GM12891 (cell line): ENCODE measurements around the gene NUP50.

Experiments used
- DNase-seq: peaks from one replicate; pipeline ENCODE4 v3.0.0; 2011; ENCODE audit warnings: low spot score; ENCODE audit not compliant: insufficient read length
- FAIRE-seq: peaks from 2 replicates; lab custom pipeline; 2011; peaks lifted over from hg19 to GRCh38; lab: Jason Lieb, UNC
- PAX5 ChIP-seq: IDR thresholded peaks from 2 replicates; pipeline ENCODE4 v1.6.1; 2011; ENCODE audit warnings: low read length, moderate library complexity, mild to moderate bottlenecking; ENCODE audit not compliant: insufficient read depth, severe bottlenecking
- POLR2A ChIP-seq: IDR thresholded peaks from 2 replicates; pipeline ENCODE4 v1.6.1; 2011; ENCODE audit warnings: low read depth, low read length, control low read depth
- POLR2AphosphoS5 ChIP-seq: IDR thresholded peaks from 2 replicates; pipeline ENCODE4 v1.6.1; 2011; ENCODE audit warnings: low read depth, low read length, control low read depth
- POU2F2 ChIP-seq: IDR thresholded peaks from 2 replicates; pipeline ENCODE4 v1.6.1; 2011; ENCODE audit warnings: low read depth, mild to moderate bottlenecking, control low read depth, low read length, moderate library complexity
- SPI1 ChIP-seq: IDR thresholded peaks from 2 replicates; pipeline ENCODE4 v1.6.1; 2011; ENCODE audit warnings: low read depth, low read length, control low read depth
- TAF1 ChIP-seq: IDR thresholded peaks from 2 replicates; pipeline ENCODE4 v1.6.1; 2011; ENCODE audit warnings: low read depth, low read length, control low read depth

The NUP50 gene

DNA sequence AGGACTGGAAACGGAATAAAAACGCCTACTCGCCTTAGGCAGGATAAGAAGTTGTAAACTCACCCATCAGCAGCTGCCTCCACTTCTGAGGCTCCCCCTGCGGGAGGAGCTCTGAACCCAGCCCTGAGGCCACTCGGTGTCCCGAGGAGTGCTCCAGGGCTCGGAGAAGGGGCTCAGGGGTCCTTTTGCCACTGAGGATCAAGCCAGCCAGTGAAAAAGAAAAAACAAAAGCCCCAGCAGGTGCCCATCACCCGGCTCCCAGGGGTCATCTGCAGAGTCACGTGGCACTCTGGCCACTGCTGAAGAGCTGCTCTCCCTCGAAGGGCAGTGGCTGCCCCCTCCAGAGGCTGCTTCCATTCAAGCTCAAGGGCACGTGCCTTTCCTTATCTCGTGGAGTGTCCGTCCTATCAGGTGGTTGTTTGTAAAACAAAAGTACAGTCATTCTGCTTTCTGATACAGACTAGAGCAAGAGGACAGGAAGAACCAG is 29.0 kb downstream of the NUP50 start:
- FAIRE-seq (peak; percentile 28), DNase-seq (no peak)
- TF ChIP-seq POLR2AphosphoS5 (no peak), TAF1 (no peak), SPI1 (no peak), PAX5 (no peak), POLR2A (no peak), POU2F2 (no peak)

- FAIRE-seq, result no peak
- no peak for DNase-seq
- no peak for TF ChIP-seq SPI1
- TF ChIP-seq POU2F2, result no peak
- TF ChIP-seq PAX5, result no peak
- TF ChIP-seq POLR2A, result no peak
- TF ChIP-seq TAF1, result no peak
- TF ChIP-seq POLR2AphosphoS5, result no peak
Observed at GRCh38 chr22:45194686-45195085, 31.0 kb downstream of the NUP50 start.

- DNase-seq (no peak), FAIRE-seq (no peak)
- TF ChIP-seq SPI1, result no peak
- no peak for TF ChIP-seq TAF1
- TF ChIP-seq POLR2AphosphoS5, result no peak
- TF ChIP-seq POU2F2, result no peak
- TF ChIP-seq PAX5, result no peak
- no peak for TF ChIP-seq POLR2A
Observed at GRCh38 chr22:45195616-45196015, 31.9 kb downstream of the NUP50 start.

DNA sequence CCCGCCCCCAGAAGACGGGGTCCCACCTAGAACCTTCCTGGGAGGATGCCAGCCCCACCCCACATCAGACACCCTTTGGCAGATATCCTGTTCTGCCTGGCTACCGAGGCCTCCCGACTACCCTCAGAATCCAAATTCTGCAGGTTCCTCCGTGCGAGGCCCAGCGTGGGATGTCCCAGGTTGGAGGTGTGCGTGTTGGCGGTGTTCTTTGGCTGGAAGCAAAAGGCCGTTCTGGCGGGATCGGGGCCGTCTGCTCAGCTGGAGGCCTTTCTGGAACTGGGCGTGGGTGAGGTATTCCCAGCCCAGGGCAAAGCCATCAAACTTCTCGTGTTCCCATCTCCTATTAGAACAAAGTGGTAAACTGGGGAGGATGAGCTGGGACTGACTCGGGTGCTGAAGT is 32.6 kb downstream of the NUP50 start:
- DNase-seq (no peak), FAIRE-seq (no peak)
- TF ChIP-seq POLR2A, result no peak
- TF ChIP-seq TAF1, result no peak
- no peak for TF ChIP-seq POLR2AphosphoS5

DNA sequence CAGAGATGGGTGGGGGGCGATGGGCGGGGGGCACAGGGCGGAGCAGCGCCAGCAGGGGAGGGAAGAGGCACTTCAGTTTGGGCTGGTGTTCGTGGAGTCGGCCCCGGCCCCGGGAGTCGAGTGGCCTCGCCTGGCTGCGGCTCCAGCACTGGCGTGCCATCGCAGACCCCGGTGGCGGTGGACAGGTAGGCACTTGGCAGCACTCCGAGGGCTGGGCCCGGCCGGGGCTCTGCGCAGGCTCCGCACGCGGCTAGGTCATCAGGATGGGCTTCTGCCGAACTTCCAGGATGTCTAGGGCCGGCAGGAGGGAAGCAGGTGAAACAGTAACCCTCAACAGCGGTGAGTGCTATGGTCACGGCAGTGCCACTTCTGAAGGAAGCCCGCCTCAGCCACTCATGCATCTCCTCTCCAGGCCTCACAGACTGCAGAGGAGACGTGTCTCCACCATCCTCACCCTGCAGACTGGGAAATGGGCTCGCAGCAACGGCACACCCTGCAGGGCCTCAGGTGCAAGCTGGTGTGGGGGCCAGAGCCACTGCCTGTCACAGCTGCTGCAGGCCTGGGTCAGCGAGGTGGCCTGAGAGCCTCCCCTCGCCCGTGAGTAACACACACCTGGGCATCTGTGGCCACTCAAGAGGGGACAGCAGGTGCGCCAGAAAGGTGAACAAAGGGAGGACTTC is 33.3 kb downstream of the NUP50 start:
- TF ChIP-seq PAX5, result no peak
- no peak for TF ChIP-seq POLR2A
- TF ChIP-seq POLR2AphosphoS5, result no peak
- TF ChIP-seq TAF1, result no peak
- TF ChIP-seq SPI1, result no peak
- FAIRE-seq, result no peak

DNA sequence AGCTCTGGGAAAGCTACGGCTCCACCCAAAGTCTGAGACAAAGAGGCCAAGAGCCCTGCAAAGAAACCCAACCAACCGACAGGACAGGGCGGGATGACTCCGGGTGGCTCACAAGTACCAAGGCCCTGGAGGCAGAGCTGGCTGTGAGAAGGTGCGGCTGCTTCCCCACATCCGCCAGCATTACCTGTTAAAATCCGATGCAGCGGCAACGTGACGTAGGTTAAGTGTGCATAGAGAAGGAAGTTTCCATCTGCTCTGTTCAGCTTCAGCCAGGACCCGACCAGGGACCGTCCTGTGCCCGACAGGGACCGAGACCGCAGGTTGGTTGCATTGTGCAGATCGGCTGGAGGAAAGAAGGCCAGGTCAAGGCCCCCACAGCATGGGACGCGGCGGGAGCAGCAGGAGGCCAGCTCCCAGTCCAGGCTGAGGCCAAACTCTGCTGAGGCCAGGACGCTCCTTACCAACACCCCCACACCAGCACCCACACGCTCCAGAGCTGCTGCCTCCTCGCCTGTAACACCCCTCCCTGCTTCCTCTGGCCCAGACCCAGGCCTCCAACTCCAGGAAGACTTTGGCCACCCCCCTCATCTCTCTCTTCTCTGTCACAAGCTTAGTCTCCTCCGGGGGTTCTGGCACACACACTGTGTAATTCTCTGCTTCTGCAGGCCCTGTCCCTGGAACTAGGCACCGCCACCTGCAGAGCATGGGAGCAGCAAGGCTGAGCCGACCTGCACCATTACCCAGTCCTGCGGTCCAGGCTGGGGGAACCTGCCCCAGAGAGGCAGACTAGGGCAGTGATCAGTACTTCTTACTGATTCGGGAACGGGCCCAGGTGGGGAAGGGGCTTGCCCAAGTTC is 34.1 kb downstream of the NUP50 start:
- no peak for FAIRE-seq
- DNase-seq, result no peak
- no peak for TF ChIP-seq SPI1
- no peak for TF ChIP-seq POLR2A
- no peak for TF ChIP-seq TAF1
- no peak for TF ChIP-seq POU2F2

More for the DNA sequence above, 33.3 kb downstream of the NUP50 start:
- DNase-seq, result no peak

DNA sequence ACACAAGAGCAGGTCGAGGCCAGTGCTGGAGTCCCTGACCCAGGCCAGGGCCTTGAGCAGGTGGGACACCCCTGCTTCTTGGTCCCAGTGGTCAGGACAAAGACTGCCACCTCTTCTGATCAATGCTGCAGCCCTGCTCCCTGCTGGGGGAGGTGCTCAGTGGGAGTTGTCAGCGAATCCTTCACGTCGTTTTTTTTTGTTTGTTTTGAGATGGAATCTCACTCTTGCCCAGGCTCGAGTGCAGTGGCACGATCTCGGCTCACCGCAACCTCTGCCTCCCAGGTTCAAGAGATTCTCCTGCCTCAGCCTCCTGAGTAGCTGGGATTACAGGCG is 34.7 kb downstream of the NUP50 start:
- TF ChIP-seq PAX5 (no peak), SPI1 (no peak), TAF1 (no peak), POLR2AphosphoS5 (no peak), POU2F2 (no peak), POLR2A (no peak)
- FAIRE-seq (no peak), DNase-seq (no peak)

DNA sequence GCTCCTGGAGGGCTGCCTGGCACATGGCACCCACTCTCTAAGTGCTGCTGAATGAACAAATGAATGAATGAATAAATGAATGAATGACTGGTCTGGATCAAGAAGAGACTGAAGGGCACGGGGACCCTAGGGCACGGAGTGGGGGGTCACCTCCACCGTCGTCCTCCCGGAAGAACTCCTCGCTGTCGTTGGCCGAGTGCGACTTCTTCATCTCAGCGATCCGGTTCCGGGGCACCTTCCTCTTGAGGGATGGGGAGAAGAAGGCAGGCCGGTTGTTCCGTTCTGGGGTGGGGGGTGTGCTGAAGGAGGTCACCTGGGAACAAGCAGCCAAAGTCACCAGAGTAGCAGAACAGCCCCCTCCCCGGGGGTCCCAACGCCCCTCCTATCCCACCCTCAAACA is 36.0 kb downstream of the NUP50 start:
- DNase-seq (no peak), FAIRE-seq (no peak)
- TF ChIP-seq TAF1 (no peak), POLR2A (no peak), POU2F2 (no peak), PAX5 (no peak), POLR2AphosphoS5 (no peak), SPI1 (no peak)

DNA sequence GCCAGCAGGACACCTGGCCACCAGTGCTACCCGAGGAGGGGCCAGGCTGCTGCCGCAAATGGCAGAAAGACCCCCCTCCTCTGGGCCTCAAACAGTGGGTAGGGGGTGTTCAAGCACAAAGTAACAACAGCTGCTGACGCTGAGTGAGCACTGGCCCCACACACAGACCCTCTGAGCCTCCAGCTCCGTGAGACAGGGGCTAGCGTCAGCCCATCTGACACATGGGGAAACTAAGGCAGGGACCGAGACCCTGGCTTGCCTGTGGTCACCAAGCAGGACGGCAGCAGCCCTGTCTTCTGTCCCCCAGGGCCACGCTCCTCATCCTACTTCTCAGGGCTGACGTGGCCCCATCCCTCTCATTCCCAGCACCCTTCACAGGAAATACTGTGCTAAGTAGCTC is 36.5 kb downstream of the NUP50 start:
- FAIRE-seq, result no peak
- no peak for DNase-seq
- TF ChIP-seq TAF1 (no peak), POLR2AphosphoS5 (no peak), PAX5 (no peak)

DNA sequence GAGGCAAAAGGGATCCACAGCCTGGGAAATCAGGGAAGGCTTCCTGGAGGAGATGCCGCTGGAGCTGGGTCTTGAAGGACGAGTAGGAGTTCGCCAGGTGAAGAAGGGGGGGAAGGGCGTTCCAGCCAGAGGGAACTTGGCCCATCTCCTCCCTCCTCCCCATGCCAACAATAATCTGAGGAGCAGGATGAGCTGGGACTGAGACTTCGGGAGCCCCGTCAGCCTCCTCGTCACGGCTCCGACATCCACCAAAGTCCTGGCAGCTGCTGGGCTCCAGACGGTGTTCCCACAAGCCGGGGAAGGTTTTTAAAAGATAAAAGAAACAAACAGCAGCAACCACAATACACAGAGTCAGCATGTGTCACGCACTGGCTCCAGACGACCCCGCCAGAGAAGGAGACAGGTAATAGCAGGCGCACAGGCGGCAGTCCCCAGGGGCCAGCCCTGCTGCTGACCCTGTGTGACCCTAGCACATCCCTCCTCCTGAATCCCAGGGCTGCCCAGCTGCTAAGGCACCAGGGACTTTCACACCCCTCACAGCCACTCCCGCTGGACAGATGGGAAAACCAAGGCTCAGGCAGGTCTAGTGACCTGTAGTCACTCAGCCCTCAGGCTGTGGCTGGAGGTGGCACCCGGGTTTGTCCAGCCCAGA is 37.3 kb downstream of the NUP50 start:
- DNase-seq (no peak), FAIRE-seq (no peak)
- TF ChIP-seq PAX5 (no peak), POLR2AphosphoS5 (no peak), POLR2A (no peak), TAF1 (no peak), SPI1 (no peak), POU2F2 (no peak)
